Neuron (in vitro differentiated cells): ENCODE data around the gene DCST2.
A peak's percentile ranks its signal among the peaks of the same experiment; 100 is the strongest.

Source experiments
- H2AFZ ChIP-seq: one replicate; pipeline ENCODE4 v1.6.1; 2013; ENCODE audit warnings: low read depth, mild to moderate bottlenecking, inconsistent platforms, low read length, moderate library complexity
- H3K27me3 ChIP-seq: one replicate; pipeline ENCODE4 v1.6.1; 2013; ENCODE audit warnings: low read length; ENCODE audit not compliant: insufficient read depth
- H3K36me3 ChIP-seq: one replicate; pipeline ENCODE4 v1.6.1; 2013; ENCODE audit warnings: low read length; ENCODE audit not compliant: insufficient read depth
- H3K4me1 ChIP-seq: one replicate; pipeline ENCODE4 v1.6.1; 2013; ENCODE audit warnings: low read length; ENCODE audit not compliant: insufficient read depth
- H3K4me3 ChIP-seq: 2 replicates; pipeline ENCODE4 v1.5.1; 2013; ENCODE audit warnings: mild to moderate bottlenecking, low read length, moderate library complexity
- H3K9me3 ChIP-seq: one replicate; pipeline ENCODE4 v1.6.1; 2013; ENCODE audit warnings: low read length

DCST2 gene

DNA sequence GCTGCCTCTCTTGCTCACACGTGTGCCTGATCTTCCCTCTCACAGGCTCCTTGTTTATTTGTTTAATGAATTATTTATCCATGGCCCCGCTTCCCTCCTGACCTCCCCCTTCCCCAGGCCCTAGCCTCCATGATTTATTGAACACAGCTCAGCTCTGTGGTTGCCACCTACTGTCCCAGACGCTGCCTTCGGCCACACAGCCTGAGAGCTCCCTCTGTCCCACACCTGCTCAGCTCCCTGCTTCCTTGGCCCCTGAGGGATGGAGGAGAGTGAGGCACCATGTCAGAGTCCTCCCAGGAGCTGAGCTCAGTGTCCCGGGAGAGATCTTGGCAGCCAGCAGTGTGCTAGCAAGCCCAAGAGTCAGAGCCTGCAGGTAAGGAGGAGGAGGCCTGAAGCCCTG is 42.0 kb upstream of the DCST2 start:
- no peak overlapping the region for H3K4me3 ChIP-seq
- H3K36me3 ChIP-seq: peaks cover 2% of the 10 kb centered on the region
- peaks cover 51% of the 10 kb centered on the region for H3K4me1 ChIP-seq
- H2AFZ ChIP-seq: no peak overlapping the region
- no peaks in the 10 kb centered on the region for H3K9me3 ChIP-seq
- no peaks in the 10 kb centered on the region for H3K27me3 ChIP-seq

DNA sequence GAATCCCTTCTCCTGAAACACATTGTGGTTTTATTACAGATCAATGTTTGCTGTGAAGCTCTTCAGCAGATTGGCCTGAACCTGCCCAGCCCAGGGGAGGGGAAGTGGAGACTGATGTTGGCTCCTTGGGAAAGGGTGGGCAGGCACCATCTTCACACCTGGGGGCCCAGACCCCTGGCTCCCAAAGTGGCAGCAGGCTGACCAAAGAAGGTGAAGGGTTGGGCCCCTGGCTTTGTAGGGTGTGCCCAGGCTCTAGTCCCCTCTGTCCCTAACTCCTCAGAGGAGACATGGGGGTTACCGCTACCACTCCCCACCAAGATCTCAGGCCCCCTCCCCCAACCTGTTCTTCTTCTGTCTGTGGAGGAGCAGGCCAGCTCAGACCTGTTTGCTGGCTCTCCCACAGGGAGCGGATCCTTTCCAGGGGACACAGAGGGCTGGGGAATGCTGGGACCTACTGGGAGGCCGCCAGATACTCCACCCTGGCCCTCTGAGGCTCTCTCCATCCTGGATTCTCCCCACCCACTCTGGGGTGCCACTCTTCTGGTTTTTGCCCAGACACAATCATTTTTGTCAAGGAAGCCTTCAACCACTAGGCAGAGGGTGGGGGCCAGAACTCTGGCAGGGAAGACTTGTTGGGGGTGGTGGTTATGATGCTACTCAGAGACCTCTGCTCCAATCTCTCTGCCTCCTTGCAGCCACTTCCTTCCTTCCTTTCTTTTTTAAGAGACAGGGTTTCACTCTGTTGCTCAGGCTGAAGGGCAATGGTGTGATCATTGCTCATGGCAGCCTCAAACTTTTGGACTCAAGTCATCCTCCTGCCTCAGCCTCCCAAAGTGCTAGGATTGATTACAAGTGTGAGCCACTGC is 40.0 kb upstream of the DCST2 start:
- Histone ChIP-seq H3K9me3 (no peaks in the 10 kb centered on the region), H3K4me1 (peaks cover 41% of the 10 kb centered on the region), H3K36me3 (peaks cover 13% of the 10 kb centered on the region), H2AFZ (no peak overlapping the region), H3K4me3 (no peak overlapping the region), H3K27me3 (no peaks in the 10 kb centered on the region)

GRCh38 chr1:155072531-155073289 is 39.1 kb upstream of the DCST2 start:
- peaks cover 36% of the 10 kb centered on the region for H3K4me1 ChIP-seq
- H3K36me3 ChIP-seq: peaks cover 19% of the 10 kb centered on the region
- no peak overlapping the region for H3K4me3 ChIP-seq
- H3K27me3 ChIP-seq: no peaks in the 10 kb centered on the region
- no peak overlapping the region for H2AFZ ChIP-seq
- no peaks in the 10 kb centered on the region for H3K9me3 ChIP-seq

- Histone ChIP-seq H3K4me3 (no peak overlapping the region), H3K9me3 (no peaks in the 10 kb centered on the region), H2AFZ (no peak overlapping the region), H3K36me3 (peaks cover 27% of the 10 kb centered on the region), H3K4me1 (peaks cover 33% of the 10 kb centered on the region), H3K27me3 (no peaks in the 10 kb centered on the region)
Measured at GRCh38 chr1:155071701-155072100, 38.1 kb upstream of the DCST2 start.

DNA sequence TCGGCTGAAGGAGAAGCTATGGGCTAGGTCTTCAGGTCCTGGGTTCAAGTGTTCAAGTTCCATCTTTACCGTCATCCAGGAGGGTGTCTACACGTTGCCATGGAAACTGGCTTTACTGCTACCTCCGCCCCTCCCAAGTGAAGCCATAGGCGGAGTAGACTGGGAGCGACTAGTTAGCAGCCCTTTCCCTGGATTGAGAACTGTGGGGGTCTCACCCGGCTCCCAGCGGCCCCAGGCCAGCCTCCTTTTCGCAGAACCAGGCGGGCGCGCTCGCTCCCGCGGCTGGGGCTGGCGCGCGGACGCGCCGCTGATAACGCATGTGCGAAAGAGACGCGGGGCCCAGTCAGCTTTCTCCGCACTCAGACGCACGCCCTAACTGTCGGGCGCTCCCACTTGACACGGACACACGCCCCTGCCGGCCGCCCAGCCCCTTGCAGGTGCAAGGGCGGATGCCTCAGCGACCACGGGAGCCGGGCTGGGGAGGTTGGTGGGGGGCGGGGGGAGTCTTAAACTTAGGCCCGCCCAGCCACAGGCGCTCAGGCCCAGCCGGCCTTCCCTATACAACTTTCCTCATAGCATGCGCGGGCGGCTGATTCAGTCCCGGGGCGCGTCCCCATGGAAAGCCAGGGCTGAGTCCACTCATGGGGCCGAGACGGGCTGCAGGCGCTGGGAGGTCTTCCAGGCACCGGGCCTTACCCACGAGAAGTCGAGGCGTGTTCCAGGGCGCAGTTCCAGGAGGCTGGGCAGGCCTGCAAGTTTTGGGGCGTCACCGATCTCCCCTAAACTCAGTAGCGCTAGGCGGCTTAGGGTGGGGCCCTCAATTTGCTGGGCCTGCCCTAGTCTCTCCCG is 37.4 kb upstream of the DCST2 start:
- Histone ChIP-seq H2AFZ (no peak overlapping the region), H3K4me1 (peaks cover 25% of the 10 kb centered on the region), H3K9me3 (no peaks in the 10 kb centered on the region), H3K36me3 (peaks cover 30% of the 10 kb centered on the region), H3K27me3 (no peaks in the 10 kb centered on the region), H3K4me3 (no peak overlapping the region)

GRCh38 chr1:155070158-155070621 is 36.6 kb upstream of the DCST2 start:
- Histone ChIP-seq H3K27me3 (no peaks in the 10 kb centered on the region), H3K4me3 (no peak overlapping the region), H3K9me3 (no peaks in the 10 kb centered on the region), H3K4me1 (peaks cover 20% of the 10 kb centered on the region), H3K36me3 (peaks cover 30% of the 10 kb centered on the region), H2AFZ (no peak overlapping the region)

GRCh38 chr1:155069551-155070157 is 36.1 kb upstream of the DCST2 start:
- H3K27me3 ChIP-seq: no peaks in the 10 kb centered on the region
- no peaks in the 10 kb centered on the region for H3K9me3 ChIP-seq
- no peak overlapping the region for H2AFZ ChIP-seq
- peaks cover 30% of the 10 kb centered on the region for H3K36me3 ChIP-seq
- peaks cover 26% of the 10 kb centered on the region for H3K4me1 ChIP-seq
- H3K4me3 ChIP-seq: no peak overlapping the region

- Histone ChIP-seq H3K36me3 (peaks cover 30% of the 10 kb centered on the region), H3K4me3 (no peak overlapping the region), H3K4me1 (peaks cover 31% of the 10 kb centered on the region), H2AFZ (no peak overlapping the region), H3K27me3 (no peaks in the 10 kb centered on the region), H3K9me3 (no peaks in the 10 kb centered on the region)
Measured at GRCh38 chr1:155068599-155068998, 35.0 kb upstream of the DCST2 start.

GRCh38 chr1:155066777-155067176 is 33.2 kb upstream of the DCST2 start:
- H3K4me1 ChIP-seq: peaks cover 33% of the 10 kb centered on the region
- H3K4me3 ChIP-seq: no peak overlapping the region
- H2AFZ ChIP-seq: no peak overlapping the region
- H3K27me3 ChIP-seq: no peaks in the 10 kb centered on the region
- H3K36me3 ChIP-seq: peaks cover 30% of the 10 kb centered on the region
- no peaks in the 10 kb centered on the region for H3K9me3 ChIP-seq

DNA sequence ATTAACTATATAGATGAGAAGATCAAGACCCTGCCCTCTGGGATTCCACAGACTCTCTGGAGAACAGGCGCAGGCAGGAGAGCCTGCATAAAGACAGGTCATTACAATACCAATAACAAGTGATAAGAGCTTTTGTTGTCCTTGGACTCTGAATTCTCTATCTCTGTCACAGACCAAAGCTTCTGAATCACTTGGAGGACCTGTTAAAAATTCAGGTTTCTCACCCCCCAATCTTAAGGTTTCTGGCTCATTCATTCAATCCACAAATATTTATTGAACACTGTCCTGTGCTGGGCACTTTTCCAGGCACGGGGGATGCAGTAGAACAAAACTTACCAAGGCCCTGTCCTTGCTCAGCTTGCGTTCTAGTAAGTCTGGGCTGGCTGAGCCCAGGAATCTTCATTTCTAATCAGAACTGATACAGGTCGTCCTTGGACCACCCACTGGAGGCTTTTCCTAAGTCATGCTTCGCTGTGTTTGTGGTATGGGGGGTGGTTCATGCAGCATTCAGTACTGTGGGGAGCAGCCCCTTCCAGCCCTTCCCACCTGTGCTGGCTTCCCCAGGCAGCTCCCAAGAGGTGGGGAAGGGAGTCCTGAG is 31.4 kb upstream of the DCST2 start:
- no peaks in the 10 kb centered on the region for H3K9me3 ChIP-seq
- H3K4me3 ChIP-seq: peak overlapping the region; percentile 78
- peaks cover 20% of the 10 kb centered on the region for H3K4me1 ChIP-seq
- H3K27me3 ChIP-seq: no peaks in the 10 kb centered on the region
- peaks cover 27% of the 10 kb centered on the region for H3K36me3 ChIP-seq
- H2AFZ ChIP-seq: no peak overlapping the region

DNA sequence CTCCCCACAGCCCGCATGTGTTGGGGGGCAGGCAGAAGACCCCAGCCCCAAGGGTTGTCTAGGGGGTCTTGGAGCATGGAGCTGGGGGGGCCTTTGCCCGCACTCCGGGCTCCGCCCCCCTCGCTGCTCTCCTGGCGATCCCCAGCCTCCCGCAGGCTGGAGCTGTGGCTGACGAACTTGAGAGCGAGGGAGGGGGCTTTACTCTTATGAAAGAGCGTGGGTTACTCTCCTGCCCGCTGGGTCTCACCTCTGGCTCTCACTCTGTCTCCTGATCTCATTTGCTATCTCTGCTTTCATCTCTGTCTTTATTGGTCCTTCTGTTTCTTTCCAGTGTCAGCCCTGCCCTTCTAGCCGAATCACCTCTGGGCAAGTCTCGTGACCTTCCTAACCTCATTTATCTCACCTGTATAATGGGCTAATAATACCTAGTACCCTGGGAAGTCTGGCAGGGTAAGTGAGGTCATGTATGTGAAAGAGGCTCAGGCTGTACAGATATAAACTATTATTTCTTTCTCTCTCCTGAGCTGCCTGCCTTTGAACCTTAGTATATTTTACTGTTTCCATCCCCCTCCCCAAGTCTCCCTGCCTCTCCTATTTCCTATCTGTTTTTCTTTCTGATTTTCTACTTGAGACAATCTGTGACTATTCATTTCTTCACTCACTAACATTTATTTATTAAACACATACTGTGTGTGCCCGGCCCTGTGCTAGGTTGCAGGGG is 30.7 kb upstream of the DCST2 start:
- Histone ChIP-seq H2AFZ (peak overlapping the region; percentile 53), H3K4me1 (peaks cover 20% of the 10 kb centered on the region), H3K4me3 (peak overlapping the region; percentile 78), H3K9me3 (no peaks in the 10 kb centered on the region), H3K27me3 (no peaks in the 10 kb centered on the region), H3K36me3 (peaks cover 23% of the 10 kb centered on the region)
